ENCODE results near the gene SSTR5.

Gene SSTR5

GRCh38 chr16:1107731-1108130 lies 35.2 kb downstream of the SSTR5 start:
- no peak for DNase-seq

GRCh38 chr16:1108299-1109252 lies 36.0 kb downstream of the SSTR5 start:
- no peak for DNase-seq

- DNase-seq: no peak
Measured at GRCh38 chr16:1109648-1110047, 37.1 kb downstream of the SSTR5 start.

- no peak for DNase-seq
Measured at GRCh38 chr16:1112506-1113184, 40.1 kb downstream of the SSTR5 start.

- no peak for DNase-seq
Measured at GRCh38 chr16:1113489-1113888, 40.9 kb downstream of the SSTR5 start.

- DNase-seq: no peak
Measured at GRCh38 chr16:1113889-1114526, 41.5 kb downstream of the SSTR5 start.

- DNase-seq: no peak
Measured at GRCh38 chr16:1116693-1117077, 44.1 kb downstream of the SSTR5 start.

GRCh38 chr16:1117176-1117900 lies 44.8 kb downstream of the SSTR5 start:
- DNase-seq: no peak

- DNase-seq: no peak
Measured at GRCh38 chr16:1117926-1118325, 45.4 kb downstream of the SSTR5 start.

GRCh38 chr16:1119129-1119528 lies 46.6 kb downstream of the SSTR5 start:
- DNase-seq: no peak

GRCh38 chr16:1119766-1120576 lies 47.4 kb downstream of the SSTR5 start:
- DNase-seq: no peak

GRCh38 chr16:1120577-1120941 lies 48.0 kb downstream of the SSTR5 start:
- DNase-seq: no peak

- no peak for DNase-seq
Measured at GRCh38 chr16:1121009-1121408, 48.5 kb downstream of the SSTR5 start.

- no peak for DNase-seq
Measured at GRCh38 chr16:1121601-1122397, 49.3 kb downstream of the SSTR5 start.

- DNase-seq: no peak
Measured at GRCh38 chr16:1122398-1122765, 49.8 kb downstream of the SSTR5 start.

GRCh38 chr16:1123525-1124230 lies 51.1 kb downstream of the SSTR5 start:
- no peak for DNase-seq

- no peak for DNase-seq
Measured at GRCh38 chr16:1124291-1124690, 51.7 kb downstream of the SSTR5 start.

GRCh38 chr16:1124795-1125194 lies 52.2 kb downstream of the SSTR5 start:
- DNase-seq: no peak

- no peak for DNase-seq
Measured at GRCh38 chr16:1125471-1125870, 52.9 kb downstream of the SSTR5 start.

- no peak for DNase-seq
Measured at GRCh38 chr16:1126044-1126443, 53.5 kb downstream of the SSTR5 start.

- DNase-seq: no peak
Measured at GRCh38 chr16:1126586-1126985, 54.0 kb downstream of the SSTR5 start.
